ENCODE measurements around the gene ERVK3-1.

DNA sequence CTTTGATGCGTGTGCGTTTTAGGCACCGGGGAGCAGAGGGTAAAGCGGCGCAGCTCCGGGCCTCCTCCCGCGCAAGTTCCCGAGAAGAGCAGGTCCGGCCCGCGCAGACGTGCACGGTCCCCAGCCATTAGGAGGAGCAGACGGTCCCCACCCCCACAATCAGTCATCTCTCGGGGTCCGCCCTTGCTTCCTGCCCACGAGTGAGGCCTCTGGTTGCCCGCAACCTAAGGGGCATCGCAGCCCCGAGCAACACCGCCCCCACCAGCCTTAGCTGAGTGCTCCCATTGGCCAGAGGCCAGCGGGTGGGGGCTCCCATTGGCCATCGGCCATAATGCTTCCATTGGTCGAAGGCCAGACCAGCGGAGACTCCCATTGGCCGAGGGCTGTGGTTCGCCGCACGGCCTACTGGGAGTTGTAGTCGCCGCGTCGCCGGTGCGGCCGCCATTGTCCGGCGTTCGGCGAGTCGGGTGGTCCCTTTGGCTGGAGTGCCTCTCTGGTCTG lies 26.6 kb upstream of the ERVK3-1 start, which contains the start of gene ZNF8:
- TF ChIP-seq, protein P1, sequence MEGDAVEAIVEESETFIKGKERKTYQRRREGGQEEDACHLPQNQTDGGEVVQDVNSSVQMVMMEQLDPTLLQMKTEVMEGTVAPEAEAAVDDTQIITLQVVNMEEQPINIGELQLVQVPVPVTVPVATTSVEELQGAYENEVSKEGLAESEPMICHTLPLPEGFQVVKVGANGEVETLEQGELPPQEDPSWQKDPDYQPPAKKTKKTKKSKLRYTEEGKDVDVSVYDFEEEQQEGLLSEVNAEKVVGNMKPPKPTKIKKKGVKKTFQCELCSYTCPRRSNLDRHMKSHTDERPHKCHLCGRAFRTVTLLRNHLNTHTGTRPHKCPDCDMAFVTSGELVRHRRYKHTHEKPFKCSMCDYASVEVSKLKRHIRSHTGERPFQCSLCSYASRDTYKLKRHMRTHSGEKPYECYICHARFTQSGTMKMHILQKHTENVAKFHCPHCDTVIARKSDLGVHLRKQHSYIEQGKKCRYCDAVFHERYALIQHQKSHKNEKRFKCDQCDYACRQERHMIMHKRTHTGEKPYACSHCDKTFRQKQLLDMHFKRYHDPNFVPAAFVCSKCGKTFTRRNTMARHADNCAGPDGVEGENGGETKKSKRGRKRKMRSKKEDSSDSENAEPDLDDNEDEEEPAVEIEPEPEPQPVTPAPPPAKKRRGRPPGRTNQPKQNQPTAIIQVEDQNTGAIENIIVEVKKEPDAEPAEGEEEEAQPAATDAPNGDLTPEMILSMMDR (IDR thresholded peaks at IDR 0.05): no peak
- TF ChIP-seq POLR2A (IDR thresholded peaks at IDR 0.05): peak; percentile 71

Data from transverse colon (tissue), 3 donors.